ENCODE data around the gene RTBDN. TPM values are rescaled to one million over a fixed set of nuclear protein-coding genes. Genes with fewer than 3 reads are reported as not detected.

Gene RTBDN
- total RNA-seq (ENCODE audit: low replicate concordance): not detected in 2 replicates

DNA sequence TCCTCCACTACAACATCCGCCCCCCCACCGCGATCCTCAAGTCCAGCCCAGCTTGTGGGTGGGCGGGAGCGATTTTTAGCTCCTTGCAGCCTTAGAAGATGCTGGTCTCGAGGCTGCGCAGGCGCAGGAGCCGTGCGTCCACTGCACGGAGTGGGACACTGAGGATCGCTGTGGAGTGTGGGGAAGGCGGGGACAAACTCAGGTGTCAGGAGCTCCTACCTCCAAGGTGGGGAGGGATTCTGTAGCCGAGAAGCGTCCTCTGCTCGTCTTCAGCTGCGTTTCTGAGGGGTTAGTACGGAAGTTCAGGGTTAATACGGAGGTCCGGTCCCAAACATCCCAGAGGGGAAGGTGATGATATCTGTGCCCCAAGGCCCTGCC, at the start of gene RTBDN:
Gene RTBDN, minus strand, starts transcription at position 14 of the 378 bp plus-strand sequence. CDS start 4,600 bp downstream, outside the sequence.
- no peak for DNase-seq (ENCODE audit: low read depth)
- TF ChIP-seq, protein P1, sequence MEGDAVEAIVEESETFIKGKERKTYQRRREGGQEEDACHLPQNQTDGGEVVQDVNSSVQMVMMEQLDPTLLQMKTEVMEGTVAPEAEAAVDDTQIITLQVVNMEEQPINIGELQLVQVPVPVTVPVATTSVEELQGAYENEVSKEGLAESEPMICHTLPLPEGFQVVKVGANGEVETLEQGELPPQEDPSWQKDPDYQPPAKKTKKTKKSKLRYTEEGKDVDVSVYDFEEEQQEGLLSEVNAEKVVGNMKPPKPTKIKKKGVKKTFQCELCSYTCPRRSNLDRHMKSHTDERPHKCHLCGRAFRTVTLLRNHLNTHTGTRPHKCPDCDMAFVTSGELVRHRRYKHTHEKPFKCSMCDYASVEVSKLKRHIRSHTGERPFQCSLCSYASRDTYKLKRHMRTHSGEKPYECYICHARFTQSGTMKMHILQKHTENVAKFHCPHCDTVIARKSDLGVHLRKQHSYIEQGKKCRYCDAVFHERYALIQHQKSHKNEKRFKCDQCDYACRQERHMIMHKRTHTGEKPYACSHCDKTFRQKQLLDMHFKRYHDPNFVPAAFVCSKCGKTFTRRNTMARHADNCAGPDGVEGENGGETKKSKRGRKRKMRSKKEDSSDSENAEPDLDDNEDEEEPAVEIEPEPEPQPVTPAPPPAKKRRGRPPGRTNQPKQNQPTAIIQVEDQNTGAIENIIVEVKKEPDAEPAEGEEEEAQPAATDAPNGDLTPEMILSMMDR (IDR thresholded peaks at IDR 0.05; ENCODE audit: insufficient read depth, low read length): no peak
- H3K4me3 ChIP-seq (ENCODE audit: low read depth, low read length): peak within 1 kb of the TSS; percentile 48

DNA sequence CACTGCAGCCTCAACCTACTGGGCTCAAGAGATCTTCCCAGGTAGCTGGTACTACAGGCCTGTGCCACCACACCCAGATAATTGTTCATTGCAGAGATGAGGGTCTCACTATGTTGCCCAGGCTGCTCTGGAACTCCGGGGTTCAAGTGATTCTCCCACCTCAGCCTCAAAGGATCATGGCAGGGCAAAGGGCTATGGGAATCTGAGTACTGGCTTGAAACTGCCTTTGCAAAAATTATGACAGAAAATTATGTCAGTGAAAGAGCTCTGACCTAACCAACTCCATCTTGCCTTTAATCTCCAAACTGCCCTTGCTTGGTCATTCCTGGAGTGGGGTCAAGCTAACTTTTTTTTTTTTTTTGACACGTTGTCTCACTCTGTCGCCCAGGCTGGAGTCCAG, 48.2 kb upstream of the RTBDN start:
- DNase-seq (ENCODE audit: low read depth): no peak
- no peak overlapping the region for H3K4me3 ChIP-seq (ENCODE audit: low read depth, low read length)
- TF ChIP-seq, protein P1 (IDR thresholded peaks at IDR 0.05; ENCODE audit: insufficient read depth, low read length): no peak

DNA sequence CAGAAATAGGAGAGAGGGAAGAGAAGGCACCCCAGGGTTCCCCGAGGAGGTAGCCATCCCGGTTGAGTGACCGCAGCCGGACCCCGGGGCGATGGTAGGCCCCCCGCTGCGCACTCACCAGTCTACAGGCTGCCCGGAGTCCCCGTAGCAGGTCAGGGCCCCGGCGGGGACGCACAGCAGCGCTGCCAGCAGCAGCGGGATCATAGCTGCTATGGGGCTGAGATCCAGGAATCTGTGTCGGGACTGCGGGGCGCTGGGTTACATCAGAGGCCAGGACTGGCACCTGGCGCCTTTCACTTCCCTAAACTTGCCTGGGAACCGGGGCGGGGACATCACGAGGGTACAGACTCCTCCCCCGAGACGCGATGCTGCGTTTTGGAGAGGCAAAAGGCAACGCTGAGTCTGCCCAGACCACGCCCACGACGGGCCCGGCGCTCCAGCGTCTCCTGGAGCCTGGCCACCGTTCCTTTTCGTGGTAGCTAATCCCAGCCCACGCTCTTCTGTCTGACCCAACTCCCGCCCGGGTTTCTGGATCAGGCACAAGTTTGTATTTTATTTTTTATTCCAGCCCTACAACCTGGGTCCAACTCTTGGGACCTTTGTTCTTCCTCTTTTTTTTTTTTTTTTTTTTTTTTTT, 46.9 kb upstream of the RTBDN start, which contains the start of gene DNASE2:
Gene DNASE2, minus strand, starts transcription at position 278 of the 637 bp plus-strand sequence. Its CDS starts 74 bp downstream, at position 204.
- H3K4me3 ChIP-seq (ENCODE audit: low read depth, low read length): peak within 1 kb of the TSS; percentile 88
- peak; percentile 93 for DNase-seq (ENCODE audit: low read depth)
- TF ChIP-seq, protein P1 (IDR thresholded peaks at IDR 0.05; ENCODE audit: insufficient read depth, low read length): no peak

DNA sequence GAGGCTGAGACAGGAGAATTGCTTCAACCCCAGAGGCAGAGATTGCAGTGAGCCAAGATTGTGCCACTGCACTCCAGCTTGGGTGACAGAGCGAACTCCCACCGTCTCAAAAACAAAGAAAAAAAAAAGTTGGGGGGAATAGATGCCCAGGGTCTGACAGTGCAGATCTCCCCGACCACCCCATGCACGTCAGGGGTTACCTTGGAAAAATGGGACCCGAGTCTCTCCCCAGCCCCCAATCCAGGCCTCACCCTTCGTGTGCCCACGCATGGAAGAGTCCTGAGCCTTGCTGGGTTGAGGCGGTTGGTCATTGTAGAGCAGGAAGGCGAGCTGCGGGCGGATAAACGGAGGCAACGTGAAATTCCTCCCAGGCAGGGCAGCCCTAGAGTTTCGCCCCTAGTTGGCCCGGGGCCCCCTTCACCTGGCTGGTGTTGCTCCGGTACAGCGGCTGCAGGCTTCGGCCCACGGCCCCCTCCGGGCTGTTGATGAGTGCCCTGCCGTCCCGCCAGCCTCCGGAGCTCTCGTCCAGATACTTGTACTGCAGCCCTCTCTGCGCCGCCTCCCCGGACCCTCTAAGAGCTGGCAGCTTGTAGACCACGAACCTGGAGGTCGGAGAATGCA, 46.3 kb upstream of the RTBDN start:
- H3K4me3 ChIP-seq (ENCODE audit: low read depth, low read length): peak overlapping the region; percentile 88
- TF ChIP-seq, protein P1 (IDR thresholded peaks at IDR 0.05; ENCODE audit: insufficient read depth, low read length): no peak
- peak; percentile 37 for DNase-seq (ENCODE audit: low read depth)

DNA sequence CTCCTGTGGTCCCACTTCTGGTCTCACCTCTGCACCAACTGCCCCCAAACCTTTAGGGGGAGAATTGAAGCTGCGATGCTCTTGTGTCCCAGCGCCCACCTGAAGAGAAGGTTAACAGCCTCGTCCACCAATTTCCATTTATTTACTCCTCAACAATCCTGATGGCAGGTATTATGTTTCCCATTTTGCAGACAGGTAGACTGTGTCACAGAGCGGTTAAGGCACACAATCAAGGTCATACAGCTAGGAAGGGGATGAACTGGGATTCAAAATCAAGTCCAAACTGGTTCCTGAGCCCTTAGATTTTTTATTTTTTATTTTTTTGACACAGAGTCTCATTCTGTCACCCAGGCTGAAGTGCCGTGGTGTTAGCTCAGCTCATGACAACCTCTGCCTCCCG, 40.7 kb upstream of the RTBDN start:
- no peak for DNase-seq (ENCODE audit: low read depth)
- no peak overlapping the region for H3K4me3 ChIP-seq (ENCODE audit: low read depth, low read length)
- TF ChIP-seq, protein P1 (IDR thresholded peaks at IDR 0.05; ENCODE audit: insufficient read depth, low read length): no peak

DNA sequence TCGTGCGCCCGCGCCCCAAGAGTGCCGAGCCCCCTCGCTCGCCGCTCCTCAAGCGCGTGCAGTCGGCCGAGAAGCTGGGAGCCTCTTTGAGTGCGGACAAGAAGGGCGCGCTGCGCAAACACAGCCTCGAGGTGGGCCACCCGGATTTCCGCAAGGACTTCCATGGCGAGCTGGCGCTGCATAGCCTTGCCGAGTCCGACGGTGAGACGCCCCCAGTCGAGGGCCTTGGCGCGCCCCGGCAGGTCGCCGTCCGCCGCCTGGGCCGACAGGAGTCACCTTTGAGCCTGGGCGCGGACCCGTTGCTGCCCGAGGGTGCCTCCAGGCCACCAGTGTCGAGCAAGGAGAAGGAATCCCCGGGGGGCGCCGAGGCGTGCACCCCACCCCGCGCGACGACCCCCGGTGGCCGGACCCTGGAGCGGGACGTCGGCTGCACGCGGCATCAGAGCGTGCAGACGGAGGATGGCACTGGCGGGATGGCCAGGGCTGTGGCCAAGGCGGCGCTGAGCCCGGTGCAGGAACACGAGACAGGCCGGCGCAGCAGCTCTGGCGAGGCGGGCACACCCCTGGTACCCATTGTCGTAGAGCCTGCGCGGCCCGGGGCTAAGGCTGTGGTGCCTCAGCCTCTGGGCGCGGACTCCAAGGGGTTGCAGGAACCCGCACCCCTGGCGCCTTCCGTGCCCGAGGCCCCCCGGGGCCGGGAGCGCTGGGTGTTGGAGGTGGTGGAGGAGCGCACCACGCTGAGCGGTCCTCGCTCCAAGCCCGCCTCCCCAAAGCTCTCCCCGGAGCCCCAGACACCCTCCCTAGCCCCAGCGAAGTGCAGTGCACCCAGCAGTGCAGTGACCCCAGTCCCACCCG, 39.7 kb upstream of the RTBDN start:
- TF ChIP-seq, protein P1 (IDR thresholded peaks at IDR 0.05; ENCODE audit: insufficient read depth, low read length): no peak
- H3K4me3 ChIP-seq (ENCODE audit: low read depth, low read length): no peak overlapping the region
- DNase-seq (ENCODE audit: low read depth): no peak

Data from fibroblast of the aortic adventitia (primary cell).